Naive thymus-derived CD4-positive, alpha-beta T cell (primary cell): ENCODE measurements around the gene ATP10B. TPM values are rescaled to one million over a fixed set of nuclear protein-coding genes. Genes with fewer than 3 reads are reported as not detected.

Experiments
- ATAC-seq: fragments of 150-1000 bp; cut with Tn5 transposase; 2 replicates; pipeline ENCODE4 v1.10.0; 2021; ENCODE audit warnings: mild to moderate bottlenecking, moderate library complexity
- CTCF ChIA-PET: fragments of 350-600 bp; sonication (Branson Sonifier 250); formaldehyde crosslinking; loops from one replicate; lab custom pipeline; 2021; ENCODE audit warnings: antibody characterized with exemption; lab: Charles Lee
- POLR2A ChIA-PET: fragments of 350-600 bp; sonication (Branson Sonifier 250); formaldehyde crosslinking; loops from one replicate; lab custom pipeline; 2021; ENCODE audit warnings: antibody characterized with exemption, inconsistent platforms; lab: Charles Lee
- DNase-seq, 9 donors: peaks; one replicate each; pipeline versions ENCODE4 v3.0.0 to v3.0.0-alpha.2; 2020 to 2022; ENCODE audit warnings: mixed read lengths in 1 of 9
- H3K27ac ChIP-seq: one replicate; pipeline ENCODE4 v1.7.0; 2013; ENCODE audit warnings: mild to moderate bottlenecking, low read depth, low read length, moderate library complexity
- H3K27me3 ChIP-seq, 2 donors: one replicate each; pipeline ENCODE4 v1.7.0; 2013; ENCODE audit warnings: low read length in 2 of 2, mild to moderate bottlenecking in 2 of 2, moderate library complexity in 2 of 2; ENCODE audit not compliant: control insufficient read depth in 2 of 2, insufficient read depth in 2 of 2
- H3K36me3 ChIP-seq, 3 experiments: 1 replicate in 2 of 3; 2 replicates in 1 of 3; pipeline ENCODE4 v1.7.0; 2013; ENCODE audit warnings: low read length in 3 of 3, mild to moderate bottlenecking in 3 of 3, moderate library complexity in 1 of 3; ENCODE audit not compliant: insufficient read depth in 3 of 3, control insufficient read depth in 2 of 3
- H3K4me1 ChIP-seq, 2 donors: one replicate each; pipeline ENCODE4 v1.7.0; 2013; ENCODE audit warnings: low read length in 2 of 2, mild to moderate bottlenecking in 2 of 2, moderate library complexity in 1 of 2; ENCODE audit not compliant: control insufficient read depth in 2 of 2, insufficient read depth in 2 of 2
- H3K4me3 ChIP-seq: 2 replicates; pipeline ENCODE4 v1.7.0; 2013; ENCODE audit warnings: mild to moderate bottlenecking, low read length
- H3K9me3 ChIP-seq, 3 experiments: 1 replicate in 2 of 3; 2 replicates in 1 of 3; pipeline ENCODE4 v1.7.0; 2013; ENCODE audit warnings: low read length in 3 of 3; ENCODE audit not compliant: control insufficient read depth in 2 of 3
- H3K27ac Mint-ChIP-seq, 9 donors: one replicate each; pipeline ENCODE4 v1.8.0; 2020 to 2022; ENCODE audit warnings: mixed read lengths in 9 of 9, mild to moderate bottlenecking in 8 of 9, moderate library complexity in 5 of 9, inconsistent platforms in 2 of 9
- H3K27me3 Mint-ChIP-seq, 5 donors: one replicate each; pipeline ENCODE4 v1.8.0; 2021 to 2022; ENCODE audit warnings: mixed read lengths in 5 of 5, mild to moderate bottlenecking in 1 of 5
- H3K36me3 Mint-ChIP-seq, 5 donors: one replicate each; pipeline ENCODE4 v1.8.0; 2020 to 2022; ENCODE audit warnings: mixed read lengths in 5 of 5, mild to moderate bottlenecking in 3 of 5, inconsistent platforms in 1 of 5
- H3K4me1 Mint-ChIP-seq, 7 donors: one replicate each; pipeline ENCODE4 v1.8.0; 2020 to 2022; ENCODE audit warnings: mixed read lengths in 7 of 7, mild to moderate bottlenecking in 3 of 7, inconsistent platforms in 1 of 7
- H3K4me3 Mint-ChIP-seq, 10 donors: one replicate each; pipeline ENCODE4 v1.8.0; 2020 to 2022; ENCODE audit warnings: mild to moderate bottlenecking in 10 of 10, mixed read lengths in 10 of 10, moderate library complexity in 6 of 10, inconsistent platforms in 2 of 10
- H3K9me3 Mint-ChIP-seq, 11 donors: one replicate each; pipeline ENCODE4 v1.8.0; 2020 to 2022; ENCODE audit warnings: mixed read lengths in 11 of 11, mild to moderate bottlenecking in 4 of 11, inconsistent platforms in 1 of 11, moderate library complexity in 1 of 11
- intact Hi-C, 2 donors: fragments of 100-400 bp; cut with micrococcal nuclease; formaldehyde crosslinking; loops; one replicate each; pipeline ENCODE4 v1.15.1; 2023
- polyA plus RNA-seq, 2 donors: library from polyadenylated mRNA; unstranded; fragments of 300-500 nt; fragmentation: Illumina TruSeq; gene quantifications; one replicate each; pipeline ENCODE4 v1.2.3, GENCODE V29; 2021
- total RNA-seq, 6 experiments: library from RNA in 5 of 6; stranded (reverse) in 5 of 6; gene quantifications; 1 replicate in 5 of 6; 2 replicates in 1 of 6; pipeline ENCODE4 v1.2.3 and lab custom pipeline; 2021 to 2026

The ATP10B gene
- total and polyA plus RNA-seq, 7 experiments from 2014 or later = not detected

DNA sequence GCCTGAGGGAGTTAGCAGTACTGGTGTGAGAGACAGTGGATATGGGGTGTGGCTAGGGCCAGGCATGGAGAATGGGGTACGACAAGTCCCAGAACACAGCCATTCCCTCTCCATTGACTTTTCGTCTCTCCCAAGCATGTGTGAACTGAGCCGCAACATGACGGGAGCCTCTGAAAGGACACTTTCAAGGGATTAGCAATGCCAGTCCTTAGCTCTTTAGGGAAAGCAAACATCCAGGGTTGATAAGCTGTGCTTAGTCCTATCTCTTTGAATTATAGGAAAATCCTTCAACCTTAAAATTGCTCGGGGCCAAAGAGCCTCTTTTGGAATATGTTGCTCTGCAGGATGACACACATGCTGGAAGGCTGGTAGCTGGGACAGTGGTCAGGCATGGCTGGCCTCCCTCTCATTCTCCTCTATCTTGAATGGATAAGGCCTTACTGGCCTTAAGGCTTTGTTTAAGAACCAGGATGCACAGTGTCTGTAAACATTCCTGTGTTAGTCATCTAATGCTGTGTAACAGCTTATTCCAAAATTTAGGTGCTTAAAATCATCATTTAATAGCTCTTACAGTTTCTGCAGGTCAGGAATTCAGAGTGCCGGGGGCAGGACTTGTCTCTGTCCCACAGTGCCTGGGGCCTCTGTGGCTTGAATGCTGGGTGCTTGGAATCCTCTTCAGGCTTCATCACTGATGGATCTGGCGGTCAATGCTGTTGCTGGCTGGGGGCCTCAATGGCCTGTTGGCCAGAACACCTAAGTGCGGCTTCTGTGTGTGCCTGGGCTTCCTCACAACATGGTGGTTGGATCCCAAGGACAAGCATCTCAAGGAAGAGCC is 335.1 kb downstream of the ATP10B start:
- intact Hi-C loops = no loop called here
- no peak overlapping the region for H3K27ac ChIP-seq
- ChIA-PET CTCF (interaction anchor here (0.9 kb wide), 1 partner anchor 77 kb away, joined by 3 read pairs; no protein-coding TSS in a partner anchor), POLR2A (no interaction called here)
- H3K9me3 ChIP-seq = no peaks in the 10 kb centered on the region
- no peaks in the 10 kb centered on the region for H3K4me1 Mint-ChIP-seq
- no peak overlapping the region for H3K27ac Mint-ChIP-seq
- ATAC-seq = no peak
- H3K36me3 ChIP-seq = no peaks in the 10 kb centered on the region
- no peak overlapping the region for H3K4me3 Mint-ChIP-seq
- H3K27me3 Mint-ChIP-seq = peaks cover 6 to 13% (median 8%) of the 10 kb centered on the region in 5 donors
- no peaks in the 10 kb centered on the region for H3K9me3 Mint-ChIP-seq
- DNase-seq = no peak
- peaks cover 0 to 15% (median 0%) of the 10 kb centered on the region in 5 donors for H3K36me3 Mint-ChIP-seq
- H3K4me1 ChIP-seq = no peaks in the 10 kb centered on the region
- H3K4me3 ChIP-seq = no peak overlapping the region
- no peaks in the 10 kb centered on the region for H3K27me3 ChIP-seq

DNA sequence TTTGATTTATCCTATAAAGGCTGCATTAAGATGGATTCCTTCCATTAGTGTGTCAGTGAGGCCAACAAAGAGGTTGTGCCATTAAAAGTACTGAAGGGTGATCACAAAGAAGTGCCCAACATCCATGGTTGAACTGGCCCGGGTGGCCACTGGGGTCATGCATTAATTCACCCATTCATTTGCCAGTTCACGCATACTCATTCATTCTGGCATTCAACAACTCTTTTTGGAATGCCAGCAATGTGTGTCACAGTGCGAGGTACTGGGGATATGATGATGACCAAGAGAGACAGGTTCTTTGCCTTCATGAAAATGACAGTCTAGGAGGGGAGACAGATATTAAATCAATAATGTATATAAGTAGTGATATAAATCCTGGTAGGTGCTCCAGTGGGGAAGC is 337.1 kb downstream of the ATP10B start:
- H3K9me3 Mint-ChIP-seq = no peaks in the 10 kb centered on the region
- no peaks in the 10 kb centered on the region for H3K4me1 ChIP-seq
- ChIA-PET POLR2A (no interaction called here), CTCF (interaction anchor here (0.7 to 1.0 kb wide), 2 partner anchors 77 to 1285 kb away, joined by 3 to 4 read pairs; no protein-coding TSS in a partner anchor)
- H3K36me3 ChIP-seq = no peaks in the 10 kb centered on the region
- DNase-seq (no peak), ATAC-seq (no peak)
- intact Hi-C loops = no loop called here
- H3K4me3 ChIP-seq = no peak overlapping the region
- H3K27me3 ChIP-seq = no peaks in the 10 kb centered on the region
- H3K27me3 Mint-ChIP-seq = peaks cover 6 to 17% (median 8%) of the 10 kb centered on the region in 5 donors
- no peaks in the 10 kb centered on the region for H3K9me3 ChIP-seq
- H3K4me1 Mint-ChIP-seq = no peaks in the 10 kb centered on the region
- no peak overlapping the region for H3K27ac ChIP-seq
- peak overlapping the region in 1 of 9 donors; percentile 15 for H3K27ac Mint-ChIP-seq
- H3K36me3 Mint-ChIP-seq = peaks cover 0 to 9% (median 0%) of the 10 kb centered on the region in 5 donors
- H3K4me3 Mint-ChIP-seq = no peak overlapping the region

- H3K36me3 ChIP-seq = no peaks in the 10 kb centered on the region
- no peaks in the 10 kb centered on the region for H3K9me3 ChIP-seq
- Mint-ChIP-seq H3K27ac (no peak overlapping the region), H3K4me1 (peaks cover 0 to 2% (median 0%) of the 10 kb centered on the region in 7 donors), H3K27me3 (peaks cover 6 to 17% (median 8%) of the 10 kb centered on the region in 5 donors), H3K9me3 (no peaks in the 10 kb centered on the region), H3K36me3 (peaks cover 0 to 9% (median 0%) of the 10 kb centered on the region in 5 donors), H3K4me3 (no peak overlapping the region)
- DNase-seq (no peak), ATAC-seq (no peak)
- ChIA-PET CTCF (no interaction called here), POLR2A (no interaction called here)
- intact Hi-C loops = no loop called here
- no peaks in the 10 kb centered on the region for H3K27me3 ChIP-seq
- no peak overlapping the region for H3K4me3 ChIP-seq
- no peaks in the 10 kb centered on the region for H3K4me1 ChIP-seq
- H3K27ac ChIP-seq = no peak overlapping the region
These were observed 337.8 kb downstream of the ATP10B start for GRCh38 chr5:160514191-160514590.

- H3K27ac ChIP-seq = no peak overlapping the region
- no peak for DNase-seq
- Mint-ChIP-seq H3K27ac (no peak overlapping the region), H3K9me3 (no peaks in the 10 kb centered on the region), H3K4me3 (no peak overlapping the region), H3K36me3 (peaks cover 0 to 9% (median 0%) of the 10 kb centered on the region in 5 donors), H3K4me1 (peaks cover 5 to 8% (median 6%) of the 10 kb centered on the region in 7 donors), H3K27me3 (peaks cover 6 to 17% (median 8%) of the 10 kb centered on the region in 5 donors)
- no peak for ATAC-seq
- H3K27me3 ChIP-seq = no peaks in the 10 kb centered on the region
- H3K9me3 ChIP-seq = no peaks in the 10 kb centered on the region
- no peak overlapping the region for H3K4me3 ChIP-seq
- ChIA-PET POLR2A (no interaction called here), CTCF (no interaction called here)
- no peaks in the 10 kb centered on the region for H3K36me3 ChIP-seq
- intact Hi-C loops = no loop called here
- peaks cover 0 to 7% of the 10 kb centered on the region in 2 donors for H3K4me1 ChIP-seq
These were observed 338.5 kb downstream of the ATP10B start for GRCh38 chr5:160513485-160513884.
